HG03097 (cell line): ENCODE results near the gene BFSP1.

Experiments used
- ATAC-seq: cut with Tn5 transposase; IDR thresholded peaks from one replicate; pipeline ENCODE4 v1.9.1; 2021; ENCODE audit not compliant: unreplicated experiment, low FRiP score

The BFSP1 gene

GRCh38 chr20:17469246-17470030 is 61.7 kb downstream of the BFSP1 start:
- ATAC-seq: no peak

GRCh38 chr20:17468073-17468840 is 62.9 kb downstream of the BFSP1 start:
- ATAC-seq: no peak

GRCh38 chr20:17467120-17467655 is 64.0 kb downstream of the BFSP1 start:
- ATAC-seq: no peak

GRCh38 chr20:17466641-17467040 is 64.5 kb downstream of the BFSP1 start:
- no peak for ATAC-seq

GRCh38 chr20:17465236-17465635 is 65.9 kb downstream of the BFSP1 start:
- ATAC-seq: no peak

- ATAC-seq: no peak
Measured at GRCh38 chr20:17463711-17464110, 67.5 kb downstream of the BFSP1 start.

- no peak for ATAC-seq
Measured at GRCh38 chr20:17461941-17462340, 69.2 kb downstream of the BFSP1 start.

- ATAC-seq: no peak
Measured at GRCh38 chr20:17460119-17460518, 71.1 kb downstream of the BFSP1 start.

GRCh38 chr20:17457588-17458190 is 73.5 kb downstream of the BFSP1 start:
- no peak for ATAC-seq

GRCh38 chr20:17457079-17457478 is 74.1 kb downstream of the BFSP1 start:
- no peak for ATAC-seq

- no peak for ATAC-seq
Measured at GRCh38 chr20:17456279-17456678, 74.9 kb downstream of the BFSP1 start.

- ATAC-seq: no peak
Measured at GRCh38 chr20:17453592-17453991, 77.6 kb downstream of the BFSP1 start.

- ATAC-seq: no peak
Measured at GRCh38 chr20:17452441-17452840, 78.7 kb downstream of the BFSP1 start.

- ATAC-seq: no peak
Measured at GRCh38 chr20:17449031-17449430, 82.1 kb downstream of the BFSP1 start.

- no peak for ATAC-seq
Measured at GRCh38 chr20:17448071-17448470, 83.1 kb downstream of the BFSP1 start.

- no peak for ATAC-seq
Measured at GRCh38 chr20:17446171-17446570, 85.0 kb downstream of the BFSP1 start.

- no peak for ATAC-seq
Measured at GRCh38 chr20:17445543-17445942, 85.6 kb downstream of the BFSP1 start.

GRCh38 chr20:17444091-17444490 is 87.1 kb downstream of the BFSP1 start:
- no peak for ATAC-seq
